ENCODE data around the gene SPATA6L. TPM values are rescaled to one million over a fixed set of nuclear protein-coding genes. Genes with fewer than 3 reads are reported as not detected.
"Not testable (repeated sequence)": the region's sequence is repeated elsewhere in the genome, so short reads cannot be mapped to it uniquely, and the experiment has no call there.

SPATA6L gene
- total and polyA plus RNA-seq, 7 donors: 1.4 to 3.3 (median 2.0) TPM

GRCh38 chr9:4614627-4615026, 51.7 kb downstream of the SPATA6L start:
- intact Hi-C loops (cut with DNase I): no loop called here
- DNase-seq: no peak
- no peak for TF ChIP-seq POLR2AphosphoS5 (IDR thresholded peaks at IDR 0.05)

GRCh38 chr9:4606033-4606432, 60.2 kb downstream of the SPATA6L start:
- H3K4me1 ChIP-seq; H3K9me3 ChIP-seq; H3K27ac ChIP-seq; intact Hi-C loops (cut with DNase I); H3K27me3 ChIP-seq; H3K36me3 ChIP-seq; DNase-seq; H3K4me3 ChIP-seq: not testable (repeated sequence)
- WGBS, 2 donors: 74 to 76% methylated on average over 11 to 15 of the region's 15 CpGs

More at GRCh38 chr9:4614627-4615026, 51.7 kb downstream of the SPATA6L start:
- 90 to 95% methylated on average over 1 of the region's 1 CpG for WGBS, 2 donors
- no peaks in the 10 kb centered on the region for H3K4me1 ChIP-seq
- no peaks in the 10 kb centered on the region for H3K27me3 ChIP-seq
- H3K4me3 ChIP-seq: no peak overlapping the region
- no peak overlapping the region for H3K27ac ChIP-seq
- H3K36me3 ChIP-seq: no peaks in the 10 kb centered on the region
- no peaks in the 10 kb centered on the region for H3K9me3 ChIP-seq

- H3K4me1 ChIP-seq: no peaks in the 10 kb centered on the region
- no peaks in the 10 kb centered on the region for H3K27me3 ChIP-seq
- no peak for DNase-seq
- H3K36me3 ChIP-seq: no peaks in the 10 kb centered on the region
- no peak overlapping the region for H3K4me3 ChIP-seq
- intact Hi-C loops (cut with DNase I): no loop called here
- no peaks in the 10 kb centered on the region for H3K9me3 ChIP-seq
- no peak overlapping the region for H3K27ac ChIP-seq
- no peak for TF ChIP-seq EP300 (IDR thresholded peaks at IDR 0.05)
- TF ChIP-seq CTCF (IDR thresholded peaks at IDR 0.05): peak in 3 of 4 experiments; percentile 18 to 66 (median 47)
These were observed 61.6 kb downstream of the SPATA6L start for GRCh38 chr9:4604678-4605095.

GRCh38 chr9:4603830-4604229, 62.5 kb downstream of the SPATA6L start:
- no peaks in the 10 kb centered on the region for H3K4me1 ChIP-seq
- no peaks in the 10 kb centered on the region for H3K36me3 ChIP-seq
- H3K27me3 ChIP-seq: no peaks in the 10 kb centered on the region
- DNase-seq: no peak
- no peak overlapping the region for H3K4me3 ChIP-seq
- no peak overlapping the region for H3K27ac ChIP-seq
- no peaks in the 10 kb centered on the region for H3K9me3 ChIP-seq
- TF ChIP-seq POLR2AphosphoS5 (IDR thresholded peaks at IDR 0.05) (no peak), CTCF (IDR thresholded peaks at IDR 0.05) (no peak), POLR2A (IDR thresholded peaks at IDR 0.05) (no peak), EP300 (IDR thresholded peaks at IDR 0.05) (no peak)
- WGBS, 2 donors: 89 to 94% methylated on average over 5 of the region's 5 CpGs
- intact Hi-C loops (cut with DNase I): no loop called here

- Histone ChIP-seq H3K4me3 (no peak overlapping the region), H3K27ac (no peak overlapping the region), H3K4me1 (peaks cover 0 to 31% (median 12%) of the 10 kb centered on the region in 4 donors), H3K36me3 (no peaks in the 10 kb centered on the region), H3K27me3 (no peaks in the 10 kb centered on the region), H3K9me3 (no peaks in the 10 kb centered on the region)
- DNase-seq: no peak
- 59 to 88% methylated on average over 1 of the region's 1 CpG for WGBS, 2 donors
- intact Hi-C loops (cut with DNase I): no loop called here
- no peak for TF ChIP-seq CTCF (IDR thresholded peaks at IDR 0.05)
These were observed 65.9 kb downstream of the SPATA6L start for GRCh38 chr9:4600368-4600767.

- Histone ChIP-seq H3K27ac (peak overlapping the region; percentile 31 to 52 (median 36)), H3K4me3 (no peak overlapping the region), H3K27me3 (no peaks in the 10 kb centered on the region), H3K4me1 (peaks cover 0 to 34% (median 20%) of the 10 kb centered on the region in 4 donors), H3K36me3 (no peaks in the 10 kb centered on the region), H3K9me3 (no peaks in the 10 kb centered on the region)
- peak in 1 of 4 donors; percentile 46 for TF ChIP-seq EP300 (IDR thresholded peaks at IDR 0.05)
- TF ChIP-seq CTCF (IDR thresholded peaks at IDR 0.05): no peak
- no peak for TF ChIP-seq POLR2A (IDR thresholded peaks at IDR 0.05)
- peak in 2 of 4 donors; percentile 30 to 45 for TF ChIP-seq POLR2AphosphoS5 (IDR thresholded peaks at IDR 0.05)
- WGBS, 2 donors: 62 to 81% methylated on average over 11 of the region's 11 CpGs
- intact Hi-C loops (cut with DNase I): loop anchor here (5.0 kb wide), 1 partner anchor 104 kb away; the partner anchor contains the start of gene SLC1A1
- DNase-seq: no peak
These were observed 69.9 kb downstream of the SPATA6L start for GRCh38 chr9:4596165-4596922.
